ENCODE results near the gene FGD4.

The FGD4 gene

GRCh38 chr12:32603071-32603470, 203.7 kb downstream of the FGD4 start:
- no peaks in the 10 kb centered on the region for H3K27me3 ChIP-seq (ENCODE audit: control insufficient read depth in 1 of 2, insufficient read depth in 1 of 2, low read length in 2 of 2)
- no peak overlapping the region for H3K9ac ChIP-seq (ENCODE audit: low read length)
- H4K8ac ChIP-seq (ENCODE audit: low read length): no peak overlapping the region
- no peak overlapping the region for H3K14ac ChIP-seq (ENCODE audit: low read length in 2 of 2)
- no peak overlapping the region for H2BK5ac ChIP-seq (ENCODE audit: low read depth, low read length, poor library complexity, severe bottlenecking)
- no peak overlapping the region for H3K23ac ChIP-seq (ENCODE audit: low read length in 2 of 2)
- no peak overlapping the region for H2BK120ac ChIP-seq (ENCODE audit: low read depth, low read length)
- H3K18ac ChIP-seq (ENCODE audit: low read depth in 1 of 2, low read length in 2 of 2): no peak overlapping the region
- H3K4me3 ChIP-seq (ENCODE audit: insufficient read depth in 1 of 2, low read depth in 1 of 2, low read length in 2 of 2): no peak overlapping the region
- peaks cover 10% of the 10 kb centered on the region for H3K79me1 ChIP-seq (replicated peaks; ENCODE audit: low read length, poor library complexity, severe bottlenecking)
- H3K9me3 ChIP-seq (ENCODE audit: control insufficient read depth, low read length): no peaks in the 10 kb centered on the region
- DNase-seq: no peak
- H3K4me2 ChIP-seq (ENCODE audit: low read length, poor library complexity, severe bottlenecking): no peak overlapping the region
- no peak overlapping the region for H4K91ac ChIP-seq (ENCODE audit: low read length)
- peaks cover 2% of the 10 kb centered on the region for H3K4me1 ChIP-seq (ENCODE audit: control insufficient read depth, insufficient read depth, low read depth, low read length)
- 98% methylated on average over 3 of the region's 3 CpGs for WGBS
- H3K4ac ChIP-seq (ENCODE audit: low read depth in 1 of 2, low read length in 2 of 2): no peak overlapping the region
- H2BK15ac ChIP-seq (ENCODE audit: low read depth, poor library complexity, severe bottlenecking): no peak overlapping the region
- H3K27ac ChIP-seq (ENCODE audit: low read length, poor library complexity, severe bottlenecking): no peak overlapping the region
- H3K36me3 ChIP-seq (ENCODE audit: control insufficient read depth in 1 of 2, insufficient read depth in 2 of 2, low read depth in 1 of 2, low read length in 2 of 2): peaks cover 15 to 19% of the 10 kb centered on the region in 2 experiments
- H2AK5ac ChIP-seq (ENCODE audit: low read length, severe bottlenecking): no peak overlapping the region
- no peak overlapping the region for H2AFZ ChIP-seq (ENCODE audit: low read depth, low read length)
- H2BK12ac ChIP-seq (ENCODE audit: low read length in 2 of 2): no peak overlapping the region

- Histone ChIP-seq H2BK120ac (ENCODE audit: low read depth, low read length) (no peak overlapping the region), H3K14ac (ENCODE audit: low read length in 2 of 2) (no peak overlapping the region), H2BK5ac (ENCODE audit: low read depth, low read length, poor library complexity, severe bottlenecking) (no peak overlapping the region), H3K4me1 (ENCODE audit: control insufficient read depth, insufficient read depth, low read depth, low read length) (peaks cover 2% of the 10 kb centered on the region), H3K23ac (ENCODE audit: low read length in 2 of 2) (no peak overlapping the region), H2AK5ac (ENCODE audit: low read length, severe bottlenecking) (no peak overlapping the region), H3K79me1 (replicated peaks; ENCODE audit: low read length, poor library complexity, severe bottlenecking) (peaks cover 10% of the 10 kb centered on the region), H3K9me3 (ENCODE audit: control insufficient read depth, low read length) (no peaks in the 10 kb centered on the region), H2AFZ (ENCODE audit: low read depth, low read length) (no peak overlapping the region), H3K4ac (ENCODE audit: low read depth in 1 of 2, low read length in 2 of 2) (no peak overlapping the region), H3K9ac (ENCODE audit: low read length) (peak overlapping the region; percentile 33), H3K36me3 (ENCODE audit: control insufficient read depth in 1 of 2, insufficient read depth in 2 of 2, low read depth in 1 of 2, low read length in 2 of 2) (peaks cover 15 to 19% of the 10 kb centered on the region in 2 experiments), H2BK15ac (ENCODE audit: low read depth, poor library complexity, severe bottlenecking) (no peak overlapping the region), H3K4me2 (ENCODE audit: low read length, poor library complexity, severe bottlenecking) (no peak overlapping the region), H2BK12ac (ENCODE audit: low read length in 2 of 2) (no peak overlapping the region), H3K27me3 (ENCODE audit: control insufficient read depth in 1 of 2, insufficient read depth in 1 of 2, low read length in 2 of 2) (no peaks in the 10 kb centered on the region), H4K8ac (ENCODE audit: low read length) (no peak overlapping the region), H3K27ac (ENCODE audit: low read length, poor library complexity, severe bottlenecking) (no peak overlapping the region), H4K91ac (ENCODE audit: low read length) (no peak overlapping the region), H3K4me3 (ENCODE audit: insufficient read depth in 1 of 2, low read depth in 1 of 2, low read length in 2 of 2) (no peak overlapping the region), H3K18ac (ENCODE audit: low read depth in 1 of 2, low read length in 2 of 2) (peak overlapping the region in 1 of 2 experiments; percentile 0)
- 78% methylated on average over 2 of the region's 2 CpGs for WGBS
- DNase-seq: peak; percentile 32
Measured at GRCh38 chr12:32603858-32604257, 204.5 kb downstream of the FGD4 start.

DNA sequence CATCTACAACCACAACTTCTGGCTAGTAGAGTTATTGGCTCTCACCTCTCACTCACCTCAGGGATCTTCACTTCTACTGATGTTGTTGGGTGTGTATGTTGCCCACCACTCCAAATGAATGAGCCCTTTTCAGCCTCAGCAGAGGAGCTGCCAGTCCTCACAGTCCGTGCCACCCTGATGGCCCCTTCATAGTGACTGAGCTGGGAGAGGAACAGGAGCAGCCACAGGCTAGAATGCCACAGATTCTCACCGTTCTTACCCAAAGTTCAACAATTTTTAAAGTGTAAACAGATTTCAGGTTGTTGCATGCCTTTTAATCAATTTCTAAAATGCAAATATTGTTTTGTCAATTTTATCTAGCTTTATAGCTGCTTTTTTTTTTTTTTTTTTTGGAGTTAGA, 205.2 kb downstream of the FGD4 start:
- H2AK5ac ChIP-seq (ENCODE audit: low read length, severe bottlenecking): no peak overlapping the region
- H3K9me3 ChIP-seq (ENCODE audit: control insufficient read depth, low read length): no peaks in the 10 kb centered on the region
- H3K4me2 ChIP-seq (ENCODE audit: low read length, poor library complexity, severe bottlenecking): no peak overlapping the region
- no peak overlapping the region for H3K23ac ChIP-seq (ENCODE audit: low read length in 2 of 2)
- peaks cover 10% of the 10 kb centered on the region for H3K79me1 ChIP-seq (replicated peaks; ENCODE audit: low read length, poor library complexity, severe bottlenecking)
- no peak for DNase-seq
- H3K4me1 ChIP-seq (ENCODE audit: control insufficient read depth, insufficient read depth, low read depth, low read length): peaks cover 2% of the 10 kb centered on the region
- peak overlapping the region in 1 of 2 experiments; percentile 18 for H3K18ac ChIP-seq (ENCODE audit: low read depth in 1 of 2, low read length in 2 of 2)
- no peak overlapping the region for H3K14ac ChIP-seq (ENCODE audit: low read length in 2 of 2)
- no peak overlapping the region for H3K4ac ChIP-seq (ENCODE audit: low read depth in 1 of 2, low read length in 2 of 2)
- H3K27ac ChIP-seq (ENCODE audit: low read length, poor library complexity, severe bottlenecking): no peak overlapping the region
- H3K4me3 ChIP-seq (ENCODE audit: insufficient read depth in 1 of 2, low read depth in 1 of 2, low read length in 2 of 2): no peak overlapping the region
- no peak overlapping the region for H4K91ac ChIP-seq (ENCODE audit: low read length)
- WGBS: 86% methylated on average over 1 of the region's 2 CpGs
- H2AFZ ChIP-seq (ENCODE audit: low read depth, low read length): no peak overlapping the region
- H4K8ac ChIP-seq (ENCODE audit: low read length): no peak overlapping the region
- peak overlapping the region; percentile 33 for H3K9ac ChIP-seq (ENCODE audit: low read length)
- no peak overlapping the region for H2BK15ac ChIP-seq (ENCODE audit: low read depth, poor library complexity, severe bottlenecking)
- peaks cover 14 to 19% of the 10 kb centered on the region in 2 experiments for H3K36me3 ChIP-seq (ENCODE audit: control insufficient read depth in 1 of 2, insufficient read depth in 2 of 2, low read depth in 1 of 2, low read length in 2 of 2)
- H3K27me3 ChIP-seq (ENCODE audit: control insufficient read depth in 1 of 2, insufficient read depth in 1 of 2, low read length in 2 of 2): no peaks in the 10 kb centered on the region
- H2BK120ac ChIP-seq (ENCODE audit: low read depth, low read length): no peak overlapping the region
- no peak overlapping the region for H2BK5ac ChIP-seq (ENCODE audit: low read depth, low read length, poor library complexity, severe bottlenecking)
- no peak overlapping the region for H2BK12ac ChIP-seq (ENCODE audit: low read length in 2 of 2)

DNA sequence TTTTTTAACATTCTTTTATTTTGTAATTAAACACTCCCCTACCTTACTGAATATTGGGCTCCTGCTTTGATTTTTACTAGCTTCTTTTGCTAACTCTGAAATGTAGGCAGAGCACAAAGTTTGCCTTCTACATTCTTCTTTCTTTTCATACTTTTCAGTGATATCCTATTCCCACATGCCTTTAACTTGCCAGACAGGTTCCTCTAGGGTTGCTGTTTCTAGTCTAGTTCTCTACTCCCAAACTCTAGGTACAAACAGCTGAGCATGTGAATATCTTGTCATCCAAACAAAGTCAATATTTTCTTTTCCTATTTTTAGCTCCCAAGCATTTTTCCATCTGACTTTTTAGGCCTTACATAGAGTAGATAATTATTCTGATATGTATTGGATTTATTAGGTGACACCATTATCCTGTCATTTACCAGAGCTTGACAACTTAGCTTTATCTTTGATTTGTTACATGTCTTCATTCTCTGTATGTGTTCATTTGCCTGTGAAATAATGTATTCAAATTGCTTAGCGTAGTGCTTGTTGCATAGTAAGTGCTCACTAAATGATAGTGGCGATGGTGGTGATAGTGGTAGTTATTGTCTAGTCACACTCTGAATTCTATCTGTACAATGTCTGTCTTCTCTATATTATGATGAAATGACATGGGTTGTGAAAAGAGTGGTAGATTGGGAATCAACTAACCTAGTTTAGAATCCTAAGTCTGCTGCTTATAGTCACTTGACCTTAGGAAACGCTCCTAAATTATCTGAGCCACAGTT, 206.2 kb downstream of the FGD4 start:
- Histone ChIP-seq H3K4me3 (ENCODE audit: insufficient read depth in 1 of 2, low read depth in 1 of 2, low read length in 2 of 2) (no peak overlapping the region), H3K4me1 (ENCODE audit: control insufficient read depth, insufficient read depth, low read depth, low read length) (peaks cover 2% of the 10 kb centered on the region), H3K27ac (ENCODE audit: low read length, poor library complexity, severe bottlenecking) (no peak overlapping the region), H3K27me3 (ENCODE audit: control insufficient read depth in 1 of 2, insufficient read depth in 1 of 2, low read length in 2 of 2) (no peaks in the 10 kb centered on the region), H2BK5ac (ENCODE audit: low read depth, low read length, poor library complexity, severe bottlenecking) (no peak overlapping the region), H3K4me2 (ENCODE audit: low read length, poor library complexity, severe bottlenecking) (no peak overlapping the region), H2AFZ (ENCODE audit: low read depth, low read length) (no peak overlapping the region), H3K18ac (ENCODE audit: low read depth in 1 of 2, low read length in 2 of 2) (no peak overlapping the region), H3K9ac (ENCODE audit: low read length) (no peak overlapping the region), H4K8ac (ENCODE audit: low read length) (no peak overlapping the region), H3K14ac (ENCODE audit: low read length in 2 of 2) (no peak overlapping the region), H3K79me1 (replicated peaks; ENCODE audit: low read length, poor library complexity, severe bottlenecking) (peaks cover 10% of the 10 kb centered on the region), H2BK120ac (ENCODE audit: low read depth, low read length) (no peak overlapping the region), H3K23ac (ENCODE audit: low read length in 2 of 2) (no peak overlapping the region), H3K9me3 (ENCODE audit: control insufficient read depth, low read length) (no peaks in the 10 kb centered on the region), H2BK12ac (ENCODE audit: low read length in 2 of 2) (no peak overlapping the region), H3K36me3 (ENCODE audit: control insufficient read depth in 1 of 2, insufficient read depth in 2 of 2, low read depth in 1 of 2, low read length in 2 of 2) (peaks cover 12 to 19% of the 10 kb centered on the region in 2 experiments), H2AK5ac (ENCODE audit: low read length, severe bottlenecking) (no peak overlapping the region), H4K91ac (ENCODE audit: low read length) (no peak overlapping the region), H3K4ac (ENCODE audit: low read depth in 1 of 2, low read length in 2 of 2) (no peak overlapping the region), H2BK15ac (ENCODE audit: low read depth, poor library complexity, severe bottlenecking) (no peak overlapping the region)
- 100% methylated on average over 2 of the region's 3 CpGs for WGBS
- no peak for DNase-seq
